HG03175 (cell line): ENCODE measurements around the gene SGMS1.

Experiments
- ATAC-seq: cut with Tn5 transposase; IDR thresholded peaks from one replicate; pipeline ENCODE4 v1.9.1; 2021; ENCODE audit warnings: mild to moderate bottlenecking, moderate library complexity; ENCODE audit not compliant: unreplicated experiment

Gene SGMS1

DNA sequence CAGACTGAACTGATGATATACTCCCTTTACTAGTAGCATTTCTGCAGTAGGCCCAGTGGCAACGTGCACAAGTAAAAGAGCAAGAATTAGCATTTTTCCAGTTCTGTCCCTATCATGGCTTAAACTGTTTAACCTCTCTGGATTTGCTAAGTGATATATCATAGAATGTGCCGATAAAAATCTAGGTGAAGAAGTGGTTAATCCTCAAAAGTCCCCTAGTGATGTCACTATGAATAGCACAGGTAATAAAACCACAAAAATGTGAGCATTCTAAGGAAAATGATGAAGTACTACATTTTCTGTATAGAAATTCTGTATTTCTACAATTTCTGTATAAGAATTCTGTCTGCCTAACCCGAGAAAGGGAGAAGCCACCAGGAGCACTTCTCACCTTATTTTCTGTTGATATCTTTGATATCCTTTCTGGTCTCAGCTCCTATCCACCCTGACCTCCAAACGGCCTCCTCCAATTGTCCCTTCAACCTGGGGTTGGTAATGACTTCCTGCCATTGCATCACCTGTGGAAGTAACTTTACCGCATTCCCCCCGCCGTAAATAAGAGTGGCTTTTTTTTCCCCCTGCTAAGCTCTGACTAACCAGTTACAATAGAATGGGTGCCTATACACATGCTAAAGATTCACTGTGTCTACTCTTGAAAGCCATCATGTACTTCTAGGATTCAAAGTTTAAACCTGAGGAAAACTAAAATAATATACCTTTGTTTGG, 216.5 kb downstream of the SGMS1 start:
- no peak for ATAC-seq

DNA sequence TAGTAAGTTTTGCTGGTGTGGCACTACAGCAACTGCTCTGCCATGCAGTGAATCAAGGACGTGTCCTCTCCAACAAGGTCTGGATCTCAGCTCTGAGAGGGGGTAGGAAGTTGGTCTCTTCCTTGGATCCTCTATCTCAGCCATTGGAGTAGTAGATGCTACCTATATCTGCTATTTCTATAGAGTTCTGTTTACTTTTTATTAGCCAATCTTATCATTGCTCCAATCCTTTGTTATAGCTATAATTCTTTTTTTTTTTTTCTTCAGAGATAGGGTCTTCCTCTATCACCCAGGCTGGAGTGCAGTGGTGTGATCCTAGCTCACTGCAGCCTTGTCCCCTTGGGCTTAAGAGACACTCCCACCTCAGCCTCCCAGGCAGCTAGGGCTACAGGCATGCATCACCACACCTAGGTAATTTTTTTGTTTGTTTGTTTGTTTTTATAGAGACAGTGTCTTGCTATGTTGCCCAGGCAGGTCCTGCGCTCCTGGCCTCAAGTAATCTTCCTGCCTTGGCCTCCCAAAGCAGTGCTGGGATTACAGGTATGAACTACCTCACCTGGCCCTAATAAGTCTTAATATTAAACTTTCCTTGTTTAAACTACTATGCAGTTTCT, 217.2 kb downstream of the SGMS1 start:
- ATAC-seq: no peak

DNA sequence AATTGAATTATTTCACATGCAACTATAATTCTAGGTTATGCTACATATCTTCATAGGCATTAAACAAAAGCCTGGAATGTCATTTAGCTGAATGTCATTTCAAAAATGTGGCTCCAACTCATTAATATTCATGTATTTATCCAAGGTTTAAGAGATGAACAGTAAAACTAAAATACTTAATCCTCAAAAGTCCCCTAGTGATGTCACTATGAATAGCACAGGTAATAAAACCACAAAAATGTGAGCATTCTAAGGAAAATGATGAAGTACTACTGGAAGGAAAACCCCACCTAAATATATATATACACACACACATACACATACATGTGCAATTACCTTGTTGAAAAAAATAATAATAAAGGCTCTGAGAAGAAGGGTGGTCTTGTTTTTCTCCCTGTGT, 218.0 kb downstream of the SGMS1 start:
- ATAC-seq: no peak

DNA sequence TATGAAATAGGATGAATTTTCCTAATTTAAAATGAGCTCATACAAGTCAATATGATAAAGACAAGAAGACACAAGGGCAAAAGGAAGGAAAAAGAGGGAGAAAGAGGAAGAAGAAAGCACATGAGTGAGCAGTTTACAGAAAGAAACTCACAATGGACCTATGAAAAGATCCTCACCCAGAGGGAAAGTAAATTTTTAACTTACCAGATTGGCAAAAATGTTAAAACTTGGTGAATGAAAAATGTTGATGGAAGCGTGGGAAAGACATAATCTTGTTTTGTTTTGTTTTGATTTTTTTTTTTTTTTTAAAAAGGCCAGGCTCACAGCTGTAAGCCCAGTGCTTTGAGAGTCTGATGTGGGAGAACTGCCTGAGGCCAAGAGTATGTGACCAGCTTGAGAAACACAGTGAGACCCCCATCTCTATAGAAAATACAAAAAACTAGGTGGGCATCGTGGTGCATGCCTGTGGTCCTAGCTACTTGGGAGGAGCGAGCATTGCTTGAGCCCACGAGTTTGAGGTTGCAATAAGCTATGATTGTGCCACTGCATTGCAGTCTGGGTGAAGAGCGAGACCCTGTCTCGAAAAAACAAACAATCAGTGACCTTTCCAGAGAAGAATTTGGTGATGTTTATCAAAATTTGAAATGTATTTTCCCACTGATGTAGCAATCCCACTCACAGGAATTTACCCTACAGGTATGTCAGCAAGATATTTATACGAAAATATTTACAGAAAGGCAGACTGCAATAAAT, 219.6 kb downstream of the SGMS1 start:
- no peak for ATAC-seq

DNA sequence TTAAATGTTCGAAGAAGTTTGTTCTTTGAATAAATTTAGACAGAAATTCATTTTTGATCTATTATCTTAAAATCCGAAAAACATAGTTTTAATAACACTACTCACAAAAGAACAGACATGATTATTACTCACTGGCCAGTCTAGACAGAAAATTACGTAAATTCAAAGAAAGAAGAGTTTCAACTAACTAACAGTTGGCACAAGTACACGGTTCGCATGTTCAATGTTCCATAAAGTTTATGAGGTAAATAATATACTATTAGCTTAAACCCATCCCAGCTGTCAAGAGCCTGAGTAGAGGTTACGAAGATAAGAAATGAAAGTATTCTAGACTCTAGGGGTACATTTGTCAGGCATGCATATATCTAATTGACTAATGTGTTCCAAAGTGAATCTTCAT, 220.7 kb downstream of the SGMS1 start:
- ATAC-seq: no peak

DNA sequence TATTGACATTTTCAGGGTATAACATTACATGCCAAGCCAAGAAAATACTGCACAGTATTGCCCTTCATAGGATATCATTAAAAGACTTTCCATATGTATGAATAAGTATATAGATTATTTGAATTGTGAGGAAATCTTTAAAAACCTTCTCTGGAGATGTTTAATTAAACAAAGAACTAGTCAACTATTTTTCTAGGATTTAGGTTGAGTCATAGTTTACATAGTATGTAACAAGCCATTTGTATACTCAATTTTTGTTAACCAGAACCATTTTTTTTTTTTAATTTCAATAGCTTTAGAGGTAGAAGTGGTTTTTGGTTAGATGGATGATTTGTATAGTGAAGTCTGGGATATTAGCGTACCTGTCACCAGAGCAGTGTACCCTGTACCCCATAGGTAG, 221.3 kb downstream of the SGMS1 start:
- no peak for ATAC-seq

DNA sequence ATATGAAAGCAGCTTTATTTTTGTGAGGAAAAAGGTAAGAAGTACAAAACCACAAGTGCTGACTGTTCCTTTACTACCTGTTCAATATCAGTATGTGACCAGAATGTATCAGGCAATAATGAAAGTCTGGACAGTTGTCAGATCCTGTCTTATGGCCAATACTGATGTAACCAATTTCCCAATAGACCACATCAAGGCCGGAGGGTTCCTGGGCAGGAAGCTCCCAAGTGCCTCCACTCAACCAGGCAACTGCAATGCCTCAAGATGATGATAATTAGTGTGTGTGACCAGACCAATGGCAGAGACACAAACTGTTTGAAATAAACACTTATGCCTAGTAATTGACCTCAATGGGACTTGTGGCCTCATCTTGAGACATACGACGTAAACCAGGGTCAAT, 223.1 kb downstream of the SGMS1 start:
- ATAC-seq: no peak

DNA sequence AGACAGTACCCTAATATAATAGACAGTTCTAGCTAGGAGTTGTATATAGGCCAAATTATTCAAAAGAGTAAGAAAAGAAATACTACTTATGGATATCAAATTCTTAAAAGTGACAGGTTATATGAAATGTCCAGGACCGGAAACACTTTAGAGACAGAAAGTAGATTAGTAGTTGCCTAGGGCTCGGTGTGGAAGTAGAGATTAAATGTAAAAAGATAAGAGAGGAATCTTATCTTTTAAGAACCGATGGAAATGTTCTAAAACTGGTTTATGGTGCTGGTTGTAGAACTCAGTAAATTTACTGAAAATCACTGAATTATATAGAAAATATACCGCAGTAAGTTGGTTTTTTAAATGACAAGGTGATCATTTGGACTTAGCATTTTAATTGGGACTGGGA, 224.9 kb downstream of the SGMS1 start:
- ATAC-seq: no peak

DNA sequence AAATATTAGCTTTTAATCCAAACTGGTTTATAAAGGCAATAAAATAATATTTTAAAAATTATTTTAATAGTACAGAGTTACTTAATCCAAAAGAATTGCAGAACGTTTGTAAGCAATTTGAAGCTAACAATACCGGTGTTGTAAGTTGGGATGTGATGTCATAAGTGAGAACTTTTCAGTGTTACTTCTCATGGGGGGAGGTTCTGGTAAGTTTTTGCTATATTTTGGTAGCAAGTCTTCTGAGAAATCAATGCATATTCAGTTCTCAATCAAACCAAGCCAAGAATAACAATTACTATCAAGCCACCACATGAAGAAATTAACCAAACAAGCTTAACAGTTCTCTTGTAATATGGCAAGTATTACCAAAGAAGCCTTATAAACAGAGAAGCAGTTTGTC, 225.4 kb downstream of the SGMS1 start:
- ATAC-seq: no peak

DNA sequence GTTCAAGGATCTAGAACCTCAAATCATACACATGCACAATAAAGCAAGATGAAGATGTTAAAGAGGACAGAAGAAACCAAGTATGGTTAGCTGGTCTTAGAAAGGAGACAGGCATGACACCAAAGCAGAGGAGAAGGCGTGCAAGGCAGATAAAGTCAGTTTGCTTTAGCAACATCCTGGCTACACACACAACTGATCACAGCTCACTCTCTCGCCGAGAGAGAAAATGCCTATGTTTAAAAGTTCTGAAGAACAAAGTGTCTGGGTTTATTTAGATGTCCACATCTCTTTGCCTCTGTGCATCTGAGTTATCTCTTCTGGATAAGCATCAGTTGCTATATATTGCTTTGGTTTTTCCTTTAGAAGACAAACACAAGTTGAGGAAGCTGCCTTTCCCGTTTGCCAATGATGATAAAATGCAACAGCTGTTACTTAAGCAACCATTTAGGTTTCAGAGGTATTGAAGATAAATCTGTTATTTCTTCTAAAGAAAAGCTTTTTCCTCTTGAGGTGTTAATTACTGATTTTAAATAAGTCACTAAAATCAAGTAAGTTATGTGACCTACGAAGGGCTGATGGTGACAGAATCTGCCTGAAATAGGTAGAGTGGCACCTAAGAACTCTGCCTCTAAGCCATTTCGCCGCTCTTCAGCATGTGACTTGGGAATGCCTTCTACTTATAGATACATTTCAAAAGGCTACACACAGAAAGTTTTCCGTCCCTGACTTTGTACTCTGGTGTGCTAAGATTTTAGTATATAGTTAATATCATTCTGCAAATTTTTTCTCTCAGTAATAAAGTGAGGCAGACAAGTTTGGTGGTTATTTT, 226.2 kb downstream of the SGMS1 start:
- ATAC-seq: peak; percentile 47

DNA sequence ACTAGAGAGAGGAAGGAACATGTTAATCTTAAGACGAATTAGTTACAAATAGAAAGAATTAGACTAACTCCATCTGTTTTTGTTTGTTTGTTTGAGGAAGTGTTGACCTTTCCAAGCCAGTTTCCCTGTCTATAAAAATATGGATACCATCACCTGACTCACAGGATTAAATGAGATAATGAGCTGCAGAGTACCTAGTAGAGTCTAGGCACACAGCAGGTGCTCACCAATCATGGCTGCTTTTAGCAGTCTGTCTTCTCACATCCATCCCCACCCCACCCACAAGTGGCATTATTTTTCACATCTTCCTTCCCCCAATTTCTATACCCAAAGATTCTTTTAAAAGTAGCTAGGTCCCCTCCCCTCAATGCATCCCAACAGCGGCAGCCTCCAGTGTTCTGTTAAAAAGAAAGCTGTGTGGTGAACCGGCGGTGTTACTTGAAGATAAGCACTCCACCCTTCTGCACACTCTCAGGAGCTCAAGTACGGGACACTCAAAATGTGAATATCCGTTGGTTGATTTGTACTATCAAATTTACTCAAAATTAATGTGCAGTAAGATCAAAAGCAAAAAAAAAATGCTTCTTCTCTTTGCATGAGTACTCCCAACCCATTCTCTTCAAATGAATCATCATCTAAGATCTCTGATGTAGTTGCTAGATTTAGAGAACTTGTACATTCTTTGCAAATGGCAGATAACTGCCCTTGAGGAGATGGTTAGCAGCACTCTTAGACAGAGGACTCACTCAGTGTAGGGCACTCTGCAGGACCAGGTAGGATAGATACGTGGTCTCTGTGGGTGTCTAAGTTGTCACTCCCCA, 227.1 kb downstream of the SGMS1 start:
- ATAC-seq: peak; percentile 80

DNA sequence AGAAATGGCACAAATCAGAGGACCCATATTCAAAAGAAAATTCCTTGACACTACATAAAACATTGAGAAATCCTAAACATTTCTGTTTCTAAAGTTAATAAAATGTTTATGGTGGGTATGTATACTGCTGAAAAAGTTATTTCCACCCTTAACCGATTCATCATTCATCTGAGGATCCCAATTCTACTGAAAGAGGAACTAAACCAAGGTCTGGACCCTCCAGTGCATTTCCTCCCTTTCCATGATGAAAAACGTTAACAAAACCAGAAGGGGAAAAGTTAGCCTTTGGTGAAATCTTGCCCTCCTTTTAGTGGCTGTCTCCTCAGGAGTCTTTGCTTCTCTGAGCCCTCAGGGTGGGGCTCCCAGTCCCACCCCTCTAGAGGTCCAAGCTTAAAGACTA, 227.9 kb downstream of the SGMS1 start:
- no peak for ATAC-seq

DNA sequence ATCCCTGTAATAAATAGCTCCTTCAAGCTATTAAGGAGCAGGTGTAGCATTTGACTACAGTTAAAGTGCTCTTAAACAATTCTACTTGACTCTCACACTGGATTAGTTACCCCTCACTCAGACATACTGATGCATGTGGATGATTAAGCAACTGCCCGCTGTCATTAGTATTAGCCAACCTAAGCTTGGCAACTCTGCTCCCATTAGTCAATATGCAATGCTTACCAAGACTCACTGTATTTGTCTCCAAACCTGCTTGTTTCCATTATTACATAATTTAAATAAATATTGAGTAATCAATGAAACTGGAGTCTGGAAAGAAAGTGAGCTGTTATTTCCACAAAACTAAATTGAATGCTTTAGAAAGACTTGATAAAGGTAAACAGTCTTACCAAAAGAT, 228.5 kb downstream of the SGMS1 start:
- no peak for ATAC-seq

DNA sequence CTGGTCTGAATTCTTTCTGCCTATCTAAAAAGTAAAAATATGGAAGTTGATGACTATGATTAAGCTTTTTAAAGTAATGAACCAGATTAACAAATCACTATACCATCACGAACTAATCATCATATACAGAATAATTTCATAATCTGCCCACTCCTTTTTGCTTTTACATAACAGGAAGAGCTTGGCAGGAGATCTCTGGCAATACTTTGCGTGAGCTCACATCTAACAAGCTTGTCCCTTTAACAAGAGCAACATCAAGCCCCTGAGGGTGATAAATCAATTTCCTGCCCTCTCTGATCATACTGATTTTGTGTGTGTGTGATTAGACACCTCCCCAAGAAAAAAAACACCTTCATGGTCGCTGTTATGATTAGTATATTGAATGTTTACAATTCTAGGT, 228.9 kb downstream of the SGMS1 start:
- ATAC-seq: no peak

DNA sequence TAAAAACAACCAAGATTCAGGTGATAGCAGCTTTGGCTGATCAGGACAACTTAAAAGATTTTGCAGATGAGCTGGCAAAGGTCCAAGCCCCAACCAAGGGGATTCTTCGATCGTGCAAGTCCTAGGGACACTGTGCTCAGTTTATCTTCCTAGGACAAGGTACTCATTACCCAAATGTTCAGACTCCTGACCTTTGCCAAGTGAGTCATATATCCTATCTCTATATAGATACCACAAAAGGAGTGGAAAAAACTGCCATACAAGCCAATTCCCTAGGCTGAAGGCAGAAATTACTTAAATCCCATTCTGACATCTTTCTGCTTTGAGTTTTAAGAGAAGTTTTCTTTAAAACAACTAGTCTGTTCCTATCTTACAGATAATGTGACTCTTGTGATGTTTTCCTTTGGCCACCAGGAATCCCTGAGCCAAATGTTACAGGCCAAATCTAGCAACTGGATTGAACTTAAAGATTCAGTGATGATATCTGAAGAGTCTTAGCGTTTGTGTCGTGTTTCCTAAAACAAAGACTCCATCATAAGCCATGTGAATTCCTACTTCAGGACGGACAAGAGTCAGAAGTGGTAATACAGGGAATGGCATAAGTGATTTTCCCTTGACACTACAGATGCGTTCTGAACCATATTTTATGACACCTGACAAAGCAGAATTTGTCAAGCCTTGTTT, 229.8 kb downstream of the SGMS1 start:
- ATAC-seq: no peak

DNA sequence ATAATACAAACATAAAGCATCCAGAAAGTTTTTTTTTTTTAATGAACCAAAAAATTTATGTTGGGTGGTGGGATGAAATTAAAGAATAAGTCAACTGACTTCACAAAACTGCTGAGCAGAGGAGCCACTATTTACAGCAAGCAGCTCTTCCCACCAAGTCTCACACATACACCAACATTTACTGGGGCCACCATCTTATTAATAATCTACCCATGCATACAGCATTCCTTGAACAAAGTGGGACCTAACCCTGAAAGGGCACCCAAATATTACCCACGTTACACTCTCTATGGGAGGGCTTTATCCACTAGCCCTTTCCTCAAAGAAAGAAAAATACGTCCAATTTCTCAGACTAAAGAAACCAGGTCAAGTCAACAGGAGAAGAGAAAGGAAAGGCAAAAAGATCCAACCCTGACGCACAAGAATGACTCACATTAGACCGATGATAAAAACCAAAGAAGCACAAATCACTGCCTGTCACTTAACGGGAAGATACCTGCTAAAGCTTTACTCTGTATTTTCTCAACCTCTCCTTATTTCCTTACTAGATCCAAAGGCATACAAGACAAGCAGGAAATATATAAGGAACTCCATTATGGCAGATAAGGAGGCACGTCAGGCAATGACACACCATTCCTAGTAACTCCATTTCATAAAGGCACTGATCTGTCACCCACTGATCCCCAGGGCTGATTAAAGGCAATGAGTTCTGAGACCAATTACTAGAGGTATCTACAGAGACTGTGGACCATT, 230.6 kb downstream of the SGMS1 start:
- no peak for ATAC-seq

DNA sequence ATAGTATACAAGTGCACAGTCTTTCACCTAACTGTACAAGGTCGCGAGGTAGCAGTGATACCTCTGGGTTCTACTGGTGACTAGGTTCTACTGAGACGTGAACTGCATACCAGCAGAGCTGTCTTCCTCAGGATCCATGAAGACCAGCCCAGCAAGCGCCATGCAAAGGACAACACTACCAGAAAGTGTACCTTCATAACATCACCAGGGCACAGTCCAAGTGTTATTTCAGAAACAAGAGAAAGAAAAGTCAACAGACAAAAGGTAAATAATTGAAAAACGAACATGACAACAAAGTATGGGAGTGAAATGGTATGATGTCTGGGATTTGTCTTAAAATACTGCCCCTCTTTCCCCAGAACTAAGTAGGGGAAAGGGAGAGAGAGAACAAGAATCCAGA, 231.3 kb downstream of the SGMS1 start:
- no peak for ATAC-seq

DNA sequence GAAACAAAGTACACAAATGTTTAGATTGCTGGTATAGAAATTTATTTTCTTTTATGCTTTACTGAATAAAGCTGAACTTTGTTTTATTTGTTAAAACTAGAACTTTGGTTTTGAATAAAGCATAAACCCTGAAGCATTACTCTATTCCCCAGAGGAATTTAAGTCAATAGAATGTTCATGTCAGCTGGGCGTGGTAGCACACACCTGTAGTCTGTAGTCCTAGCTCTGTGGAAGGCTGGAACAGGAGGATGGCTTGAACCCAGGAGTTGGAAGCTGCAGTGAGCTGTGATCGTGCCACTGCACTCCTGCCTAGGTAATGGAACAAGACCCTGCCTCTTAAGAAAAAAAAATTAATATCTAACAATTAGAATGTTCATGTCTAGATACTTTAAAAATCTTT, 233.5 kb downstream of the SGMS1 start:
- ATAC-seq: no peak

DNA sequence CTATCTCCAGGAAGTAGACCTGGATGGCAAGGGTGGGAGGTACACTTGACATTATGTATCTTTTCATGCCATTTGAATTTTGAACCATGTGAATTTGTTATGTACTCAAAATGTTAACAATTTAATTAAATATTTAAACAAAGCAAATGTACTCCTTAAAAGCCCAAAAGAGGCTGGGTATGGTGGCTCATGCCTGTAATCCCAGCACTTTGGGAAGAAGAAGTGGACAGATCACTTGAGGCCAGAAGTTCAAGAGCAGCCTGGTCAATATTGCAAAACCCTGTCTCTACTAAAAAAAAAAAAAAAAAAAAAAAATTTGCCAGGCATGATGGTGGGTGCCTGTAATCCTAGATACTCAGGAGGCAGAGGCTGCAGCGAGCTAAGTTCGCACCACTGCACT, 235.6 kb downstream of the SGMS1 start:
- ATAC-seq: no peak
